OCI-LY7 (cell line): ENCODE measurements around the gene PTH2R. TPM values are rescaled to one million over a fixed set of nuclear protein-coding genes. Genes with fewer than 3 reads are reported as not detected.
A peak's percentile ranks its signal among the peaks of the same experiment; 100 is the strongest.

Source experiments
- BruUV-seq: library from RNA; stranded (reverse); fragments of 400-500 nt; replicated peaks from 2 replicates; lab custom pipeline; 2021; lab: Mats Ljungman, UMichigan
- CTCF ChIA-PET: fragments of 300-600 bp; sonication (Branson Sonifier 250); formaldehyde crosslinking; loops from one replicate; lab custom pipeline; 2022; ENCODE audit warnings: antibody characterized with exemption; ENCODE audit not compliant: unreplicated experiment; lab: Charles Lee
- POLR2A ChIA-PET: fragments of 300-600 bp; sonication (Branson Sonifier 250); formaldehyde crosslinking; loops from one replicate; lab custom pipeline; 2022; ENCODE audit warnings: antibody characterized with exemption; lab: Charles Lee
- DNase-seq: peaks from one replicate; pipeline ENCODE4 v3.0.0-alpha.2; 2015; ENCODE audit warnings: low spot score
- H2AFZ ChIP-seq: fragments of 200-600 bp; sonication (generic), shearing (Covaris generic); 2 replicates; pipeline ENCODE4 v1.6.1; 2014; ENCODE audit warnings: mild to moderate bottlenecking, antibody characterized with exemption, low read length, moderate library complexity
- H3K27ac ChIP-seq: fragments of 200-600 bp; sonication (generic); 2 replicates; pipeline ENCODE4 v1.5.1; 2014; ENCODE audit warnings: mixed run types, low read depth, mild to moderate bottlenecking, moderate library complexity, low read length, inconsistent platforms; ENCODE audit not compliant: poor library complexity, severe bottlenecking
- H3K36me3 ChIP-seq: fragments of 200-600 bp; sonication (generic); 2 replicates; pipeline ENCODE4 v1.6.1; 2014; ENCODE audit warnings: mild to moderate bottlenecking, antibody characterized with exemption, low read length, moderate library complexity, mixed read lengths; ENCODE audit not compliant: insufficient read depth
- H3K4me1 ChIP-seq: fragments of 200-600 bp; sonication (generic); 2 replicates; pipeline ENCODE4 v1.5.1; 2014; ENCODE audit warnings: mild to moderate bottlenecking, low read length; ENCODE audit not compliant: insufficient read depth, poor library complexity, severe bottlenecking
- H3K4me2 ChIP-seq: fragments of 200-600 bp; sonication (generic); 2 replicates; pipeline ENCODE4 v1.6.1; 2014; ENCODE audit warnings: mild to moderate bottlenecking, low read length
- H3K4me3 ChIP-seq: fragments of 200-600 bp; sonication (generic); 2 replicates; pipeline ENCODE4 v1.5.1; 2014; ENCODE audit warnings: mild to moderate bottlenecking, low read depth, low read length; ENCODE audit not compliant: poor library complexity, severe bottlenecking
- H3K79me2 ChIP-seq: fragments of 200-600 bp; sonication (generic); 2 replicates; pipeline ENCODE4 v1.6.1; 2016; ENCODE audit warnings: low read depth, mild to moderate bottlenecking, low read length, moderate library complexity, mixed read lengths; ENCODE audit not compliant: insufficient read depth
- H3K9me2 ChIP-seq: fragments of 200-600 bp; sonication (generic); 2 replicates; pipeline ENCODE4 v1.6.1; 2016; ENCODE audit warnings: mild to moderate bottlenecking, low read length, mixed read lengths; ENCODE audit not compliant: insufficient read depth
- H3K9me3 ChIP-seq: fragments of 200-600 bp; sonication (generic); 2 replicates; pipeline ENCODE4 v1.6.1; 2014; ENCODE audit warnings: mild to moderate bottlenecking, mixed run types, low read length, mixed read lengths
- H4K20me1 ChIP-seq: fragments of 200-600 bp; sonication (generic); 2 replicates; pipeline ENCODE4 v1.6.1; 2014; ENCODE audit warnings: mild to moderate bottlenecking, antibody characterized with exemption, low read length, moderate library complexity, mixed read lengths; ENCODE audit not compliant: insufficient read depth
- EZH2phosphoT487 ChIP-seq: fragments of 200-600 bp; sonication (generic); IDR thresholded peaks from 2 replicates; pipeline ENCODE4 v1.6.1; 2018; ENCODE audit warnings: low read depth, borderline replicate concordance, mild to moderate bottlenecking, mixed run types, antibody characterized with exemption, low read length, moderate library complexity, mixed read lengths
- intact Hi-C: fragments of 100-400 bp; cut with micrococcal nuclease; formaldehyde crosslinking; loops from one replicate; pipeline ENCODE4 v1.10.0; 2022; ENCODE audit not compliant: unreplicated experiment
- total RNA-seq, 2 experiments: library from RNA; depleted of rRNA in 1 of 2; stranded (reverse); fragments of >200 nt in 1 of 2; shearing (Covaris generic) in 1 of 2; gene quantifications; 2 replicates each; pipeline ENCODE4 v1.2.3, GENCODE V29; 2014 to 2022
- TF ChIP-seq, protein P1 (sequence below): fragments of 200-600 bp; sonication (generic); conservative IDR thresholded peaks from 2 replicates; pipeline ENCODE4 v1.5.1; 2014; ENCODE audit warnings: mild to moderate bottlenecking, antibody characterized with exemption, low read length, moderate library complexity, mixed read lengths

PTH2R gene
- total RNA-seq, 2 experiments from 2014 or later: 0.06 to 0.13 TPM

DNA sequence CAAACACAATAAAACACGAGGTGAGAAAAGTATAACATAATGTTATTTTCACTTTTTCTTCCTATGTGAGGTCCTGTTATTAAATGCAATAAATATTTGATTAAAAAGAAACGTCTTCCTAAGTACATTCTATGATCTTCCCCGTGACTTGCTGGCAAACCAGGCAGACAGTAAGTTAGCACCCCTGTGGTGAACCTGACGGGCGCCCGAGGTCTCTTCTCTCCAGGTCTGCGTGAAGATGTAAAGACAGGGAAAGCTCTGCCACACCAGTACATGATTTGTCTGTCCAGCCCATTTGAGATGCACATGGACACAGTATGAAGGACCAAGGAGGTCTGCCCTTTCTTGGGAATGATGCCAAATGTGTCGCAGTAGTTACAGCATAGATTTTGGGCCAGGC is 57.6 kb downstream of the PTH2R start:
- TF ChIP-seq, protein P1, sequence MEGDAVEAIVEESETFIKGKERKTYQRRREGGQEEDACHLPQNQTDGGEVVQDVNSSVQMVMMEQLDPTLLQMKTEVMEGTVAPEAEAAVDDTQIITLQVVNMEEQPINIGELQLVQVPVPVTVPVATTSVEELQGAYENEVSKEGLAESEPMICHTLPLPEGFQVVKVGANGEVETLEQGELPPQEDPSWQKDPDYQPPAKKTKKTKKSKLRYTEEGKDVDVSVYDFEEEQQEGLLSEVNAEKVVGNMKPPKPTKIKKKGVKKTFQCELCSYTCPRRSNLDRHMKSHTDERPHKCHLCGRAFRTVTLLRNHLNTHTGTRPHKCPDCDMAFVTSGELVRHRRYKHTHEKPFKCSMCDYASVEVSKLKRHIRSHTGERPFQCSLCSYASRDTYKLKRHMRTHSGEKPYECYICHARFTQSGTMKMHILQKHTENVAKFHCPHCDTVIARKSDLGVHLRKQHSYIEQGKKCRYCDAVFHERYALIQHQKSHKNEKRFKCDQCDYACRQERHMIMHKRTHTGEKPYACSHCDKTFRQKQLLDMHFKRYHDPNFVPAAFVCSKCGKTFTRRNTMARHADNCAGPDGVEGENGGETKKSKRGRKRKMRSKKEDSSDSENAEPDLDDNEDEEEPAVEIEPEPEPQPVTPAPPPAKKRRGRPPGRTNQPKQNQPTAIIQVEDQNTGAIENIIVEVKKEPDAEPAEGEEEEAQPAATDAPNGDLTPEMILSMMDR: no peak
- H4K20me1 ChIP-seq: no peaks in the 10 kb centered on the region; the same call in 1 of the 2 replicates
- intact Hi-C loops: no loop called here
- DNase-seq: no peak
- H2AFZ ChIP-seq: no peak overlapping the region
- H3K4me3 ChIP-seq: no peak overlapping the region
- H3K27ac ChIP-seq: no peak overlapping the region
- H3K9me3 ChIP-seq: no peaks in the 10 kb centered on the region
- H3K9me2 ChIP-seq: no peaks in the 10 kb centered on the region
- no peaks in the 10 kb centered on the region for H3K36me3 ChIP-seq
- no TSS peak for BruUV-seq
- POLR2A ChIA-PET: interaction anchor here (1.4 kb wide), 1 partner anchor 26 kb away, joined by 4 read pairs; no protein-coding TSS in a partner anchor
- H3K79me2 ChIP-seq: no peaks in the 10 kb centered on the region
- H3K4me1 ChIP-seq: no peaks in the 10 kb centered on the region
- no peak overlapping the region for H3K4me2 ChIP-seq
- CTCF ChIA-PET: no interaction called here

DNA sequence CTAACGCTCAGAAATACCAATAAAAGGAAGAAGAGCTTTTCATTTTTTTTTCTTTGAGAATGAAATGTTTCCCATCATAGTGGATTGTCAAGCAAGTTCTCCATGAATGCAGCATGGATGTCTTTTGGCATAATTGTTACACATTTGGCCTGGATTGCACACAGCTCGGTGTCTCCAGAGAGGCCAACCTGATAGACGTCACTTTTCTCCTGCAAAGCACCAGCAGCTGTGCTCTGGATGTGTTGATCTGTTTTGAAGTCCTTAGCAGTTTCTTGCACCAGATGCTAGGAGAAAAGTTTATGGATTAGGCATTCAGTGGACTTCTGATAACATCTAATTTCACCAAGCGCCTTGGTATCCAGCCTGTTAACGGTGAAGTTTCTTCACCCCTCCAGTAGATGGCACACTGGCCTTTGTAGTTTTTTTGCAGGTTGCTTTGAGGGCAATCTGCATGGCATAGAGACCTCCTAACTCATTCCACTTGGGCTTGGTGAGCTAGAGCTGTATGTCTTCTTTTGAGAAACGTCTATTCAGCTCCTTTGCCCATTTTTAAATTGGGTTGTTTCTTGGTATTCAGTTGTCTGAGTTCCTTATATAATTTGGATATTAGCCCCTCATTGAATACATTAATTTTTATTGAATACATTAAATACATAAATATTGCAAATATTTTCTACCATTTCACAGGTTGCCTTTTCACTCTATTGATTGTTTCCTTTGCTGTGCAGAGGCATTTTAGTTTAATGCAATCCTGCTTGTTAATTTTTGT is 59.7 kb downstream of the PTH2R start:
- peak; percentile 51 for DNase-seq
- CTCF ChIA-PET: no interaction called here
- Histone ChIP-seq H3K79me2 (no peaks in the 10 kb centered on the region), H3K4me3 (no peak overlapping the region), H3K9me2 (no peaks in the 10 kb centered on the region), H3K4me1 (no peaks in the 10 kb centered on the region), H3K36me3 (no peaks in the 10 kb centered on the region), H3K27ac (no peak overlapping the region), H2AFZ (no peak overlapping the region), H3K9me3 (no peaks in the 10 kb centered on the region), H4K20me1 (no peaks in the 10 kb centered on the region), H3K4me2 (no peak overlapping the region)
- intact Hi-C loops: no loop called here
- TF ChIP-seq, protein P1: peak; percentile 80
- TF ChIP-seq EZH2phosphoT487: no peak
- BruUV-seq: no TSS peak
- POLR2A ChIA-PET: interaction anchor here (0.6 kb wide), 3 partner anchors 156 to 1125 kb away, joined by 3 to 5 read pairs (median 3); no protein-coding TSS in a partner anchor

DNA sequence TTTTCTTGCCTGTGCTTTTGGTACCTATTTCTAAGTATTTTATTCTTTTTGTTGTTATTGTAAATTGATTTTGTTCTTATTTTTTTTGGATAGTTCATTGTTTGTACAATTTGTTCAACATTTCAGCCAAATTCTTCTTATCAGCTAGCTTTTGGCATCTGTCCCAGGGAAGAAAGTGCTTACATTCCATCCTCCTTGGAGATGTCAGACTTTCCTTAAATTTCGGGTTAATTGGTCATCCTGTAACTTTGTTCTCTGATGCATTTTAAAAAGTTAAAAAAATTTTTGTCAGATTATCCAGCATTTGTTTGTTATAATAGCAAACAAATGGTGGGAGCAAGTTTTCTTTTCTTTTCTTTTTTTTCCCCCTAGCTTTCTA is 60.3 kb downstream of the PTH2R start:
- POLR2A ChIA-PET: interaction anchor here (0.6 kb wide), 2 partner anchors 155 to 1124 kb away, joined by 3 to 5 read pairs; no protein-coding TSS in a partner anchor

More for the DNA sequence above, 60.3 kb downstream of the PTH2R start:
- Histone ChIP-seq H3K4me1 (no peaks in the 10 kb centered on the region), H3K79me2 (no peaks in the 10 kb centered on the region), H3K9me2 (no peaks in the 10 kb centered on the region), H3K4me3 (no peak overlapping the region), H2AFZ (no peak overlapping the region), H3K36me3 (no peaks in the 10 kb centered on the region), H3K4me2 (no peak overlapping the region), H3K27ac (no peak overlapping the region), H4K20me1 (no peaks in the 10 kb centered on the region), H3K9me3 (no peaks in the 10 kb centered on the region)
- TF ChIP-seq, protein P1: no peak
- no peak for TF ChIP-seq EZH2phosphoT487
- DNase-seq: no peak
- no TSS peak for BruUV-seq
- intact Hi-C loops: no loop called here
- CTCF ChIA-PET: no interaction called here
